K562 (cell line): ENCODE results near the gene APBA2. TPM values are rescaled to one million over a fixed set of nuclear protein-coding genes. Genes with fewer than 3 reads are reported as not detected.
A peak's percentile ranks its signal among the peaks of the same experiment; 100 is the strongest.

ENCODE experiments used
- CBFB ChIP-seq: sonication (generic); formaldehyde crosslinking; IDR thresholded peaks from 2 replicates; pipeline ENCODE4 v1.4.0; 2020; ENCODE audit warnings: mild to moderate bottlenecking, missing genetic modification reagents
- CREBBP ChIP-seq: IDR thresholded peaks from one replicate; pipeline ENCODE4 v1.6.1; 2012; ENCODE audit warnings: low read depth, mild to moderate bottlenecking, control low read depth, inconsistent platforms, low read length
- DDX20 ChIP-seq: fragments of 450-650 bp; IDR thresholded peaks from 2 replicates; pipeline ENCODE4 v1.6.1; 2016; ENCODE audit warnings: missing genetic modification characterization, low read depth, mild to moderate bottlenecking, missing compliant biosample characterization, moderate library complexity
- MGA ChIP-seq: fragments of 450-650 bp; IDR thresholded peaks from 2 replicates; pipeline ENCODE4 v1.6.1; 2016; ENCODE audit warnings: mild to moderate bottlenecking, moderate library complexity
- MITF ChIP-seq: IDR thresholded peaks from 2 replicates; pipeline ENCODE4 v1.6.1; 2014; ENCODE audit warnings: antibody characterized with exemption
- MTA3 ChIP-seq: fragments of 450-650 bp; formaldehyde crosslinking; IDR thresholded peaks from 2 replicates; pipeline ENCODE4 v1.6.1; 2017; ENCODE audit warnings: mild to moderate bottlenecking, borderline replicate concordance
- NCOA2 ChIP-seq, 2 experiments: fragments of 450-650 bp; IDR thresholded peaks; 2 replicates each; pipeline ENCODE4 v1.6.1; 2018; ENCODE audit warnings: mild to moderate bottlenecking in 2 of 2, moderate library complexity in 1 of 2; ENCODE audit not compliant: partially characterized antibody in 2 of 2
- PRPF4 ChIP-seq: fragments of 200-400 bp; formaldehyde crosslinking; IDR thresholded peaks from one replicate; pipeline ENCODE4 v1.6.1; 2017; ENCODE audit warnings: low read length, low read depth, mild to moderate bottlenecking; ENCODE audit not compliant: insufficient read depth, poor library complexity, severe bottlenecking
- RAD51 ChIP-seq: fragments of 450-650 bp; IDR thresholded peaks from 2 replicates; pipeline ENCODE4 v1.7.1; 2016; ENCODE audit warnings: low read depth, mild to moderate bottlenecking, borderline replicate concordance
- RBM22 ChIP-seq: fragments of 200-400 bp; formaldehyde crosslinking; IDR thresholded peaks from 2 replicates; pipeline ENCODE4 v1.6.1; 2018; ENCODE audit warnings: low read length, low read depth; ENCODE audit not compliant: poor library complexity, severe bottlenecking
- THRB ChIP-seq: fragments of 450-650 bp; formaldehyde crosslinking; conservative IDR thresholded peaks from 2 replicates; pipeline ENCODE4 v1.4.0; 2022; ENCODE audit warnings: mild to moderate bottlenecking, missing genetic modification characterization
- ZFPM2 ChIP-seq: fragments of 250-450 bp; sonication (Bioruptor Pico); IDR thresholded peaks from 2 replicates; pipeline ENCODE4 v1.5.1; 2022; ENCODE audit warnings: mild to moderate bottlenecking
- polyA plus RNA-seq, 8 experiments: library from polyadenylated mRNA; depleted of rRNA in 4 of 8; stranded (reverse) in 5 of 8; unstranded in 3 of 8; fragments of >200 nt; fragmentation: Nextera tagmentation in 2 of 8; fragmentation: Illumina TruSeq in 1 of 8; extraction: Ambion mirVana in 2 of 8; extraction: Trizol in 1 of 8; gene quantifications; 2 replicates each; pipeline versions ENCODE4 v1.2.1 to v1.2.3, GENCODE V29; 2011 to 2014; ENCODE audit warnings: inconsistent platforms in 1 of 8, missing spikeins in 1 of 8
- total RNA-seq, 7 experiments: library from RNA; depleted of rRNA in 6 of 7; stranded (reverse); fragments of >200 nt in 6 of 7; fragmentation: Illumina TruSeq in 2 of 7; extraction: Trizol in 2 of 7; gene quantifications; 2 replicates each; pipeline versions ENCODE4 v1.2.1 to v1.2.3, GENCODE V29; 2011 to 2021; ENCODE audit warnings: low replicate concordance in 1 of 7

The APBA2 gene
- total and polyA plus RNA-seq, 9 of the 15 experiments (the other 6 are each of a cell fraction or from before 2014, with no cell fraction given), result 0.24 to 40.9 (median 25.2) TPM

GRCh38 chr15:28957606-28958498, 72.1 kb downstream of the APBA2 start (continued):
- TF ChIP-seq MGA, result peak; percentile 66
- TF ChIP-seq MTA3, result no peak
- no peak for TF ChIP-seq MITF
- TF ChIP-seq CREBBP, result no peak
- peak; percentile 54; the same call in 1 of the 2 replicates for TF ChIP-seq RAD51
- no peak for TF ChIP-seq ZFPM2 (CRISPR knock-in tag)
- TF ChIP-seq PRPF4, result no peak
- TF ChIP-seq DDX20 (tag), result no peak
- TF ChIP-seq THRB (CRISPR knock-in tag), result no peak
- TF ChIP-seq CBFB (CRISPR knock-in tag), result no peak
- no peak for TF ChIP-seq NCOA2 (IDR thresholded peaks at IDR 0.05; ENCODE audit: partially characterized antibody in 2 of 2)
- TF ChIP-seq RBM22, result no peak
